ENCODE results near the gene SRC.

The SRC gene

GRCh38 chr20:37340998-37341397 lies 4.9 kb upstream of the SRC start:
- Histone ChIP-seq H2AFZ (ENCODE audit: low read length) (no peak overlapping the region), H3K4me2 (ENCODE audit: low read length) (no peak overlapping the region), H3K27me3 (ENCODE audit: insufficient read depth, low read length) (0 out of 2 replicates have a peak, but pooled peaks cover 8% of the 10 kb centered on the region), H3F3A (ENCODE audit: insufficient read depth, low read length) (no peaks in the 10 kb centered on the region), H3K36me3 (ENCODE audit: insufficient read depth, low read length) (no peaks in the 10 kb centered on the region), H4K20me1 (ENCODE audit: insufficient read depth, low read length) (no peaks in the 10 kb centered on the region), H3K4me3 (ENCODE audit: low read depth, low read length, poor library complexity, severe bottlenecking) (no peak overlapping the region), H3K4me1 (ENCODE audit: insufficient read depth, low read length, severe bottlenecking) (no peaks in the 10 kb centered on the region), H3K9me2 (ENCODE audit: low read depth, low read length) (no peaks in the 10 kb centered on the region), H3K9ac (ENCODE audit: low read length) (no peak overlapping the region), H3K79me2 (ENCODE audit: insufficient read depth, low read length) (no peaks in the 10 kb centered on the region), H3K27ac (ENCODE audit: low read depth, low read length, poor library complexity, severe bottlenecking) (no peak overlapping the region), H3K9me3 (ENCODE audit: low read length) (no peaks in the 10 kb centered on the region)
- TF ChIP-seq CTCF (IDR thresholded peaks at IDR 0.05; ENCODE audit: low read length) (no peak), EZH2 (IDR thresholded peaks at IDR 0.05; ENCODE audit: borderline replicate concordance, low read length) (no peak)

GRCh38 chr20:37341632-37342031 lies 4.3 kb upstream of the SRC start:
- no peak overlapping the region for H3K4me2 ChIP-seq (ENCODE audit: low read length)
- H3K9me3 ChIP-seq (ENCODE audit: low read length), result no peaks in the 10 kb centered on the region
- 0 out of 2 replicates have a peak, but pooled peaks cover 8% of the 10 kb centered on the region for H3K27me3 ChIP-seq (ENCODE audit: insufficient read depth, low read length)
- H4K20me1 ChIP-seq (ENCODE audit: insufficient read depth, low read length), result no peaks in the 10 kb centered on the region
- H2AFZ ChIP-seq (ENCODE audit: low read length), result no peak overlapping the region
- H3F3A ChIP-seq (ENCODE audit: insufficient read depth, low read length), result no peaks in the 10 kb centered on the region
- H3K9me2 ChIP-seq (ENCODE audit: low read depth, low read length), result no peaks in the 10 kb centered on the region
- no peaks in the 10 kb centered on the region for H3K79me2 ChIP-seq (ENCODE audit: insufficient read depth, low read length)
- H3K27ac ChIP-seq (ENCODE audit: low read depth, low read length, poor library complexity, severe bottlenecking), result no peak overlapping the region
- TF ChIP-seq CTCF (IDR thresholded peaks at IDR 0.05; ENCODE audit: low read length) (no peak), EZH2 (IDR thresholded peaks at IDR 0.05; ENCODE audit: borderline replicate concordance, low read length) (no peak)
- H3K4me3 ChIP-seq (ENCODE audit: low read depth, low read length, poor library complexity, severe bottlenecking), result no peak overlapping the region
- no peaks in the 10 kb centered on the region for H3K36me3 ChIP-seq (ENCODE audit: insufficient read depth, low read length)
- H3K9ac ChIP-seq (ENCODE audit: low read length), result no peak overlapping the region
- H3K4me1 ChIP-seq (ENCODE audit: insufficient read depth, low read length, severe bottlenecking), result no peaks in the 10 kb centered on the region

GRCh38 chr20:37342231-37343177 lies 3.4 kb upstream of the SRC start:
- Histone ChIP-seq H3F3A (ENCODE audit: insufficient read depth, low read length) (no peaks in the 10 kb centered on the region), H3K9me2 (ENCODE audit: low read depth, low read length) (no peaks in the 10 kb centered on the region), H2AFZ (ENCODE audit: low read length) (no peak overlapping the region), H3K27me3 (ENCODE audit: insufficient read depth, low read length) (0 out of 2 replicates have a peak, but pooled peaks cover 8% of the 10 kb centered on the region), H3K79me2 (ENCODE audit: insufficient read depth, low read length) (no peaks in the 10 kb centered on the region), H3K9me3 (ENCODE audit: low read length) (no peaks in the 10 kb centered on the region), H3K36me3 (ENCODE audit: insufficient read depth, low read length) (no peaks in the 10 kb centered on the region), H4K20me1 (ENCODE audit: insufficient read depth, low read length) (no peaks in the 10 kb centered on the region), H3K9ac (ENCODE audit: low read length) (no peak overlapping the region), H3K4me2 (ENCODE audit: low read length) (no peak overlapping the region), H3K4me3 (ENCODE audit: low read depth, low read length, poor library complexity, severe bottlenecking) (no peak overlapping the region), H3K4me1 (ENCODE audit: insufficient read depth, low read length, severe bottlenecking) (no peaks in the 10 kb centered on the region), H3K27ac (ENCODE audit: low read depth, low read length, poor library complexity, severe bottlenecking) (no peak overlapping the region)
- TF ChIP-seq EZH2 (IDR thresholded peaks at IDR 0.05; ENCODE audit: borderline replicate concordance, low read length) (no peak), CTCF (IDR thresholded peaks at IDR 0.05; ENCODE audit: low read length) (no peak)

Data from OCI-LY1 (cell line).